ENCODE data around the gene KCNQ2. TPM values are rescaled to one million over a fixed set of nuclear protein-coding genes. Genes with fewer than 3 reads are reported as not detected.

The KCNQ2 gene
- total RNA-seq, 4 donors from 2014 or later: not detected

GRCh38 chr20:63372971-63373885 lies 99.2 kb downstream of the KCNQ2 start:
- Histone ChIP-seq H3K36me3 (no peaks in the 10 kb centered on the region), H3K27me3 (peaks cover 0 to 97% (median 4%) of the 10 kb centered on the region in 4 donors), H3K4me3 (no peak overlapping the region), H3K4me1 (no peaks in the 10 kb centered on the region), H3K9me3 (no peaks in the 10 kb centered on the region), H3K27ac (no peak overlapping the region)
- no peak for TF ChIP-seq CTCF (IDR thresholded peaks at IDR 0.05)
- TF ChIP-seq POLR2A (IDR thresholded peaks at IDR 0.05): no peak
- DNase-seq: no peak
- WGBS, 2 donors: 55 to 59% methylated on average over 12 to 18 of the region's 34 CpGs
- intact Hi-C loops (cut with DNase I): no loop called here

- Histone ChIP-seq H3K4me3 (no peak overlapping the region), H3K27ac (no peak overlapping the region), H3K4me1 (no peaks in the 10 kb centered on the region), H3K27me3 (peaks cover 0 to 97% (median 0%) of the 10 kb centered on the region in 4 donors), H3K36me3 (no peaks in the 10 kb centered on the region), H3K9me3 (no peaks in the 10 kb centered on the region)
- WGBS, 2 donors: 74 to 78% methylated on average over 4 to 14 of the region's 28 CpGs
- intact Hi-C loops (cut with DNase I): no loop called here
- TF ChIP-seq POLR2A (IDR thresholded peaks at IDR 0.05): no peak
- no peak for TF ChIP-seq CTCF (IDR thresholded peaks at IDR 0.05)
- no peak for DNase-seq
These were observed 101.1 kb downstream of the KCNQ2 start for GRCh38 chr20:63371291-63371865.

GRCh38 chr20:63370618-63371187 lies 101.8 kb downstream of the KCNQ2 start:
- Histone ChIP-seq H3K36me3 (no peaks in the 10 kb centered on the region), H3K27me3 (peaks cover 0 to 97% (median 0%) of the 10 kb centered on the region in 4 donors), H3K4me1 (no peaks in the 10 kb centered on the region), H3K9me3 (no peaks in the 10 kb centered on the region), H3K4me3 (no peak overlapping the region), H3K27ac (no peak overlapping the region)
- no peak for DNase-seq
- TF ChIP-seq CTCF (IDR thresholded peaks at IDR 0.05) (no peak), POLR2A (IDR thresholded peaks at IDR 0.05) (no peak)
- 39 to 47% methylated on average over 9 to 14 of the region's 21 CpGs for WGBS, 2 donors
- intact Hi-C loops (cut with DNase I): no loop called here

- Histone ChIP-seq H3K9me3 (no peaks in the 10 kb centered on the region), H3K4me1 (no peaks in the 10 kb centered on the region), H3K27me3 (peaks cover 0 to 97% (median 0%) of the 10 kb centered on the region in 4 donors), H3K27ac (no peak overlapping the region), H3K36me3 (no peaks in the 10 kb centered on the region), H3K4me3 (no peak overlapping the region)
- TF ChIP-seq POLR2A (IDR thresholded peaks at IDR 0.05) (no peak), CTCF (IDR thresholded peaks at IDR 0.05) (no peak)
- intact Hi-C loops (cut with DNase I): no loop called here
- no peak for DNase-seq
- 55 to 80% methylated on average over 2 to 4 of the region's 24 CpGs for WGBS, 2 donors
These were observed 102.5 kb downstream of the KCNQ2 start for GRCh38 chr20:63369724-63370617.
